HG02623 (cell line): Measurements from ENCODE around the gene GPRC5A.

Source experiments
- ATAC-seq: cut with Tn5 transposase; IDR thresholded peaks from one replicate; pipeline ENCODE4 v1.9.1; 2021; ENCODE audit warnings: moderate library complexity; ENCODE audit not compliant: unreplicated experiment

The GPRC5A gene

DNA sequence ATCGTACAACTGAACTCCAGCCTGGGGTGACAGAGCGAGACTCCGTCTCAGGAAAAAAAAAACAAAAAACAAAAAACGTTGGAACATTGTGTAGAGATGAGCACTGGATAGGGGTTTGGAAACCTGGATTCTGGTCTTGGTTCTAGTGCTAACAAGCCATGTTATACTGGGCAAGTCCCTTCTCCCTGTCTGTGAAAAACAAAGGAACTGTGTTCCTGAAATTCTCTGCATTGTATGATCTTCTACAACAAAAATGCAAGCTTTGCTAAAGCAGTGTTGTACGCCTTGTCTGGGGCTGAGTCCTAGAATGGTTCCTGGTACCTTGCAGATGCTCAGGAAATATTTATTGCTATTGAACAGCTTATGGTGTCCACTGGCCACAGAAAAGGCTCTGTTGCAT, 47.2 kb downstream of the GPRC5A start:
- ATAC-seq, result no peak

DNA sequence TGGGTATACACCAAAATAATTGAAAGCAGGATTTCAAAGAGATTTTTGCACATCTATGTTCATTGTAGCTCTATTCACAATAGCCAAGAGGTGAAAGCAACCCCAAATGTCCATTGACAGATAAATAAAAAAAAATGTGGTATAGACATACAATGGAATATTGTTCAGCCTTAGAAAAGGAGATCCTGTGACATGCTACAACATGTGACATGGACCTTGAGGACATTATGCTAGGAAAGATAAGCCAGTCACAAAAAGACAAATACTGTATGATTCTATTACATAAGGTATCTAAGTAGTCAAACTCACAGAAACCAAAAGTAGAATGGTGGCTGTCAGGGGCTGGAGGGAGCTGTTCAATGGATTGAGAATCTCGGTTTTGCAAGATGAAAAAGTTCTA, 48.5 kb downstream of the GPRC5A start:
- ATAC-seq, result no peak

DNA sequence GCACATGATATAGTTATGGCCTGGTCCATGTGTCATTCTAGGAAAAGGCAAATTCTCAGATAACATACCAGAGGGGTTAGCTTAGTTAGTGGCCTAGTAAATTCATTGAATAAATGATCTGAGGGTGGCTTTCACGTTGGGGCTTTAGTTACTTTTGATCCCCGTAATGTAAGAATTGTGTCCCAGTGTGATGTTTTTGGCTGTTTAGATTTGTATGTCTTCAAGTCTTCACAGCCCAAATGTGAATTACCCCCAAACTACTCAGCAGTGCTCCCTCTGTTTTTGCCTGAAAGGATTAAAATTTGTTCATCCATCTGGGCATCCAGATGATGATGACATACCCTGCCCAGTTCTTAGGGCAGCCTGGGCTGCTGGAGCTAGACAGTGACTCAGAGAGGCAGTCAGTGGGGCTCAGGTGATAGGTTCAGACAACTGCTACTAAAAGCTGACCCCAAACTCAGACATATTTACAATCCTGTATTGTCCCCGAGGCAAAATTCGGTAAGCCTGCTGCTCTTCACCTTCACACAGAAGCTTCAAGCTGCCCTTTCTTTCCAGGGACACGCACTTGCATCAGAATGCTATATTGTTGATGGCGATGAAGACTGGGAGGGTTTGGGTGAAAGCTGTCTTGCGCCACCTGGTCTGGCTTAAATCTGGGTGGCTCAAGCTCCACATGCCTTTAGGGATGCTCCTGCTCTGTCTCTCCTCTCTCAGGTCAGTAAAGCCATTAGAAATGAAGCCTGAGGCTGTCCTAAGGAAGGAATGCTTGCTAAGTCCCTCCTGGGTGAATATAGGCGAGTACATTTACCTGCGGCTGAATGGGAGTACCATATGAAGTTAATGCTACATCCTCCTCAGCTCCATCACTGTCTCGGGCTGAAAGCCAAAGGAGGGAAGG, 50.3 kb downstream of the GPRC5A start:
- ATAC-seq, result no peak

DNA sequence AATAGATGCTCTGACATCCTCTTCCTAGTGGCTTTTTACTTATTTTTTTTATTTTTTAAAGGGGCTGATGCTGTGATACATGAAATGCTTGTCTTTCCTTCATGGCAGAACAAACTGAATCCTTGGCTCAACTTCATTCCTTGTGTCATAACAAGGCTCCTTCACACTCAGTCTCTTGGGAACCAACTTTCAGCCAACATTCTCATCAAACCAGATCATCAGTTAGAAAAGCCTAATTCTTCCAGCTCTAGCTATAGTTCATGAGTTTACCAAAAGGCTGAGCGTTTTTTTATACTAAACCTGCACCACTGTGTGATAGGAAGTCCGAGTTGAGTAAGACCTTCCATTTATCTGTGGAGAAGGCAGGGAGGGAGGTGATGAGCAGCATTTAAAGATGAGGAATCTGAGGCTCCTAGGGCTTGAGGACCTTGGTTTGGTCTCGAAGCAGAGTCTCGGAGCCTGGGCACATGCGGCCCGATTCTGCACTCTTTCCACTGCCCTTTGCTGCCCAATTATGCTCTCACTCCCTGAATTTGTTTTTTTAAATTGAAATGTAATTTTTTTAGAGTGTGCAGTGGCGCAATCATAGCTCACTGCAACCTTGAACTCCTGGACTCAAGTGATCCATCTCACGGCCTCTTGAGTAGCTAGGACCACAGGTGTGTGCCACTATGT, 52.4 kb downstream of the GPRC5A start:
- ATAC-seq, result no peak

DNA sequence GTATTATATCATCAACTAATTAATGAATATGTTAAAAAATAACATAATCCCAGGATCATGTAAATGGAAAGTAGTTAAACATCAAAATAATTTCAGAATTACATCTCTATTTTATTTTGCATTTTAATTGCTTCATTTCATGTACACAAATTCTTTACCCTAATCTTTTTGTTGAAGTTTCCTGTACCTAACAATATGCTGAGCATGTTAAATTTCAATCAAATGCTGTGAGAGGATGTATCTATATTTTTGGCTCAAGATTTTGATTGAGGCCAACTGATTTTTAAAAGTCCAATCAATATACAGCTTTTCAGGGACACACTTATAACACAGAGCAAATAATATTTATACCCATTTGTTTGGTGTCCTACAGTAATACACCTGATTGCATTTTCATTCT, 54.2 kb downstream of the GPRC5A start:
- ATAC-seq, result no peak

DNA sequence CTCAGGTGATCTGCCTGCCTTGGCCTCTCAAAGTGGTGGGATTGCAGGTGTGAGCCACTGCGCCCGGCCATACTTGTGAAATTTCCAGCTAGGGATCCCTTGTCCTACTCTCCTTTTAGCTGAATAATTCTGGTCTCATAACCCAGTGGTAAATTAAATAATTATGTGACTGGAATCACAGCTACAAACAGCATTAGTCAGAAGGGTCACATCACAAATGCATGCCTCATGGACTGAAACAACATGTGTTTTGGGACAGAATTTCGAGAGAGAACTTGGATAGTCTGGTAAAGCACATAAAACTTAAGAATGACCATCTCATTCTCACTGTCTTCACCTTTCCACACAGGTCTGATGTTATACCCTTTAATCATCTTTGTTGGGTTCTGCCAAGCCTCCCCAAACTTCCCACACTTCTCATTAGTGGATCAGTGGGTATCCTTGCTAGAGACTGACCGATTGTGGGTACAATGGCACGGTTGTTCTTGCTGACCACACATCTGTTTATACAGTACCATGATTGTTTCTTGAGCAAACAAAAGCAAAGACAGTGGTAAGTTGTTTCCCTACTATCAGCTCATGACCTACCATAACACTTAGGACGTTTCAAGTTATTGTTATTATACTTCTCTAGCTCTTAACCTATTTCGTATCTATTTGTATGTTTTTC, 55.5 kb downstream of the GPRC5A start:
- no peak for ATAC-seq

DNA sequence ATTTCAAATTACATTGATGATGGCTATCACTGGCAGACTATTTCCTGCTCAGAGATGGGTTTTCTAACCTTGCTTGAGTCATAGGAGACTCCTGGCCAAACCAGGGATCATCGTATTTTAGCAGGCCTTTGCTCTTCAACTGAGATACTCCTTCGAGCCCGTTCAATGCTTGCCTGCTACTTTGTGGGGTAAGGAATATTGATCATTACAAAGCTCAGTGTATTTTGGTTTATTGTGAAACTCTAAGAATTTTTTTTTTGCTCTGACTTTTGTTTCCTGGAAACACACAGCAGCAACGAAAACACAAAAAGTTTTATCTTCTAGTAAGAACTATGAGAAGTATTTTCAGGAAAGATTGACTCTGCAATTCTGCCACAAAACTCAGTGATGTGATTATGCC, 56.5 kb downstream of the GPRC5A start:
- ATAC-seq, result no peak

DNA sequence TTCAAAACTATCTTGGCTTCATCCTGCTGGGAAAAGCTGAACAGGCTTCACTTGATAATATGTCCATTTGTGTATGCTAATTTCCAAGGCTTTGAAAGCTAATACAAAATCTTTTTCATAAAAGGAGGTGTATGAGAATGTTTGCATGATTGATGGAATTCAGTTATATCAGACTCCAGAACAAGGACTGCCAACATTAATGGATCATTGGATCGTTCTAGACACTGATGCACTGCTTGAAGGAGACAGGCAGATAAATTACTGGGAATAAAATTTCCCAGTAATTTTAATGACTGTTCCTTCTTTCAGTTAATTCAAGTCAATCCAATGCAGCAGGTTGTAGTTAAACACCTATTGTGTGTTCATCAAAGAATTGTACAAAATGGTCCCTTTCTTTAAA, 60.1 kb downstream of the GPRC5A start:
- ATAC-seq, result no peak

DNA sequence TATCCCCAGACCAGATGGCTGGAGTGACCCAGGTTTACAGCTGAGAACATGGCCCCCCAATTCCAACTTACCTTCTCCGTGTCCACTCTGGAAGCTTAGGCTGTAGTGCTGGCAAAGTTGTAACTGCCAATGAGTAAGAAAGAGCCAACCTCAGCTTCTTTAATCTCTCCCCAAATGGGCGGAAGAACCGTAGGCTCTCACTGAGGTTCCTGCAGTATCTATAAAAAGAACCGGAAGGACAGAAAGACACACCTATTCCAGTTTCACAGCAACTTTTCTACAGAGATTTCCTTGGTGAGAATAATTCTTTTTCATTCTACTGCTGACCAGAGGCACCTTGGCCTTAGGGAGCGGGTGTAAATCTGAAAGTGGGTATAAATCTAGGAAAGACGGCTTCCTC, 60.7 kb downstream of the GPRC5A start, which contains the start of gene GPRC5D:
Gene GPRC5D, minus strand, starts transcription at position 135 of the 400 bp plus-strand sequence. CDS start 1,786 bp downstream, outside the sequence.
- ATAC-seq, result no peak

DNA sequence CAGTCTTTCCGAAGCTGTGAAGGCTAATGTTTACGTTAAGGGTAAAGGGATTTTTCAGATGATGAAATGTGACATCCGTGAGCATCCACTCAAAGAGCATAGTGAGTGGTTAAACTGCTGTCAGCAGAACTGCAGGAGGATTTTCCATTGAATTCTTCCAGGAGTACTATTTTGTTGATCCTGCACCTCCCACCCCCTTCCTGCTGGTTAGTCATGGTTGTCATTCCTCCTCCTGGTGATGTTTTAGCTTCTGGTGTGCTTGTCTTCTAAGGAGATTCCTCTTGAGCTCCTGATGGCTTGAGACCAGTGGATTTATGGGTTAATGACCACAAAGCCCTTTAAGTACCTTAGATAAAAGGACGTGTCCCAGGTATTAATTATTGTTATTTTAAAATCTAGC, 63.0 kb downstream of the GPRC5A start:
- no peak for ATAC-seq

DNA sequence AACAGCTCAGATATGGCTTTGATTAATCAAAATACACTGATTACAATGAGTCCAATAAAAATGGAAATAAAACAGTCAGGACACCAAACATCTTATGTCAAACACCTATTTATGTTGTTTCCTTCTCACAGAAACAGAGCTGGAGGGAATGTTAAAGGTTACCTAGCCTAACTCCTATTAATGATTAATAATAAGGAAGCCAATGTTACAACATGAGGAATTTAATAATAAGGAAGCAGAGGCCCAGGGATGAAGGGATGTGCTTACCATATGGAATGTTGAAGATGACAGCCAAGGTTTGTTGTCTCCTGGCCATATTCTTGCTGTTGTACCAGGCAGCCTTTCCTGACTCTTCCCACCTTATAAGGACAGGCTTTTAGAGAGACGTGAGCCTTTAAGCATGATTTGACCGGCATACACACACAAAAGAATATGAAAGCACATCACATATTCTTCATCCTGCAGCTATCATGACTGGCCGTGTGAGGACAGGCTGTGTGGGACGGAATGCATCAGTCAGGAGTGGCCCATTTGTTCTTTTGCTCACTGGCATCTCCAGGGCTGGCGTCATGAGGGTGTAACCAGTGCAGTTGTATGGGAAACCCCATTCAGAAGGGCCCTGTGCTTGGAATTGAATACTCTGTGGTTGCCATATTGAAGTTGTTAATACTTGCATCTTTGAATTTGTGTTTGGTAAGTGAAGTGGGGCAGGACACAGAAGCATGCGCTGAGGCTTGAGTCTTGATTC, 63.7 kb downstream of the GPRC5A start:
- ATAC-seq, result no peak

DNA sequence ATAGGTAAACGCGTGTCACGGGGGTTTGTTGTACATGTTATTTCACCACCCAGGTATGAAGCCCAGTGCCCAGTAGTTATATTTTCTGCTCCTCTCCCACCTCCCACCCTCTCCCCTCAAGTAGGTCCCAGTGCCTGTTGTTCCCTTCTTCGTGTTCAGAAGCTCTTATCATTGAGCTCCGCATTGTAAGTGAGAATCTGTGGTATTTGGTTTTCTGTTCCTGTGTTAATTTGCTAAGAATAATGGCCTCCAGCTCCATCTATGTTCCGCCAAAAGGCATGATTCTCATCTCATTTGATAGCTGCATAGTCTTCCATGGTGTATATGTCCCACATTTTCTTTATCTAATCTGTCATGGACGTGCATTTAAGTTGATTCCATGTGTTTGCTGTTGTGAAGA, 67.5 kb downstream of the GPRC5A start:
- no peak for ATAC-seq

DNA sequence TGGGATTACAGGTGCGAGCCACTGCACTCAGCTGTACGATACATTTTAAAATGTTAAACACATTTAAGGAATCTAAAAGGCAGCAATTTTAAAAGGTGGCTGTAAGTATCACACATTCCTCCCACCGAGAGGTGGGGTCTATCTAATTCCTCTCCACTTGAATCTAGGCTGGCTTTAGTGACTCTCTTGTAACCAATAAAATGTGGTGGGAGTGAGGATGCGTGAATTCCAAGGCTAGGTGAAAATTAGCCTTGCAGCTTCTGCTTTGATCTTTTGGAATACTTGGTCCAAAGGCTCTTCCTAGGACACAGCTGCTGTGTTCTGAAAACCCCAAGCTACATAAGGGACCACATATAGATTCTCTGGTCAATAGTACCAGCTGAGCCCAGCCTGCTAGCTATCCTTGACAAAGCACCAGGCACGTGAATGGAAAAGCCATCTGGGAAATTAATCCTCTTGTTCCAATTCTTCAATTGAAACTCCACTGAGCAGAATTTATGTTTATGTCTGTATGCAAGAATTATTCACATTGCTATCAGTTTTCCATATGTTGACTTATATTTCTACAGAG, 69.4 kb downstream of the GPRC5A start:
- no peak for ATAC-seq

DNA sequence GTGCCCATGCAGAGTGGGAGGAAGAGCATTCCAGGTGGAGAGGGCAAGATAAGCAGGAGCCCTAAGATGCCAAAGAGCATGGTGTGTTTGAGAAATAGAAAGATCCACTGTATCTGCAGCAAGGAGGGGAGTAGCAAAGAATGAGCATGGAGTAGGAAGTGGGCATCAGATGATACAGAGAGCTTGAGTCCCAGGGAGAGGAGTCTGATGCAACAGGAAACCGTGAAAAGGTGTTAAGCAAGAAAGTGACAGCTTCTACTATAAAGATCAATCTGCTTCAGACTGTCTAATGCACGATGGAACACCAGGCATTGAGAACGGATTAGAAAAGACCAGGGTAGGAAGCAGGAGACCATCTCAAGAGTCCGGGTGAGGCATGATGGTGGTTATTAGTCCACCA, 72.9 kb downstream of the GPRC5A start:
- no peak for ATAC-seq

DNA sequence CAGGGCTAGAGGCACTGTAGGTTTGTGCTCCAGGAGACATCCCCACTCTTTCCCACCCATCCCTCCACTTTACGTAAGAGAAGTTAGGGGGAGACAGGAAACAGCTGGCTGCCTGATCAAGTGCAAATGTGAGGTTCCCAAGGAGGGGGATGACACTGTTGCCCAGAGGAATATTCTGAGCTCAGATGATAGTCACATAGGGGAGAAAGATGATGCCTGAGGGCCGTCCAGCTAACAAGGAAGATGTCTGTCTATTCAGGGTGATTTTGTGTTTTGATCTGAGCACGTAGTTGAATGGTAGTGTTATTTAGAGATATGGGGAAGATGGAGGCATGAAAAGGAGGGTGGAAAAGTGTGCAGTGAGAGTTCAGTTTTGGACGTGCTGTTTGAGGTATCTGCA, 74.5 kb downstream of the GPRC5A start:
- no peak for ATAC-seq
